HG03159 (cell line): Measurements from ENCODE around the gene ZNF697.
"Not testable (repeated sequence)": the region's sequence is repeated elsewhere in the genome, so short reads cannot be mapped to it uniquely, and the experiment has no call there.

Experiments used
- ATAC-seq: cut with Tn5 transposase; IDR thresholded peaks from one replicate; pipeline ENCODE4 v1.9.1; 2021; ENCODE audit warnings: mild to moderate bottlenecking, moderate library complexity; ENCODE audit not compliant: unreplicated experiment

Gene ZNF697

GRCh38 chr1:119603241-119603640 is 44.8 kb downstream of the ZNF697 start:
- not testable (repeated sequence) for ATAC-seq

DNA sequence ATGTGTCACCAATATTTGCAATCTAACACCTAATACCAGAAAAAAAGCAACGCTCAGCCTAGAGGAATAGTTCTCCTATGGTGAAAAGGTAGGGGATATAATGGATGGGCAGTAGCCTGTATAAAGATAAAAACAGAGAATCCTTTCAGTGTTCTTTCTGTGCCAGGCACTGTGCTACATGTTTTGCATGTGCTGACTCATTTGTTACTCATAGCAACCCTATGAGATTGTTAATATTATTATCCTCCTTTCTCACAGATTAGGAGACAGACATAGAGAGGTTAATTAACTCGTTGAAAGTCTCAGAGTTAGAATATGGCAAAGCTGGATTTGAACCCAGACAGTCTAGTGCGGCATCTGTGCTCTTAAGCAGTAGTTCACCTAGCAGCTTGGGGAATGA is 45.3 kb downstream of the ZNF697 start:
- not testable (repeated sequence) for ATAC-seq

DNA sequence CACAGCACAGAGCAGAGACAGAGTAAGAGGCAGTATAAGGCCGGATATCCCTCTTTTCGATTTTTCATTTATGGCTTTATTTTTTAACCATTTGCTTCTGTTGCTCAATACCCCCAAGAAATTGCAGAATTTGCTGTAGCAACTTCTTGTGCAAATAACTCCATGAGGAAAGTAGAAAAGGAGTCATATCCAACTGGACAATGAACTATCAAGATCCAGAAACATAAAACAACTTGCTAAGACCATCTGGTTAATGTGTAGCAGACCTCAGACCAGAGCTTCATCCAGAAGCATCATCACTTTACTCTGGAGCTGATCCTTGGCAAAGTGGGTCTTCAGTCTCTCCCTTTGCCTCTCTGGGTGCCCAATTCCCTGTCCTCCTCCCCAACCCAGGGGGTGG is 45.9 kb downstream of the ZNF697 start:
- no peak for ATAC-seq

GRCh38 chr1:119600976-119601375 is 47.1 kb downstream of the ZNF697 start:
- no peak for ATAC-seq

DNA sequence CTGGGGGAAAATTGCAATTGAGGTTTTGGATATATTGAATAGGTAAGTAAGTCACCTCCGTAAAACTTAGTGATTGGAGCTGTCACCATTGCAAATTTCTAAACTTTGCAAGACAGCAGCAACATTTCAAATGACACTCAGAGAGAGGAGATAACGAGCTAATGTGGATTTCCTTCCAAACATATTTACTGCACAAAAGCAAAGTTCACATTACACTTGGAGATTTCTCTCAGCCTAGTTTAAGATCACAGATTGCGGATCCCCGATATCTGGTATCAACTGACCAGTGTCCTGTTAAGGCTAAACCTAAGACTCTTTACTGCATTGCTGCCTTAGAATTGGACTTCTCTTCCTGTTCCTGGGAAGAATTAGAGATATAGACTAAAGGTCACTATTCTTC is 47.5 kb downstream of the ZNF697 start:
- ATAC-seq: no peak

DNA sequence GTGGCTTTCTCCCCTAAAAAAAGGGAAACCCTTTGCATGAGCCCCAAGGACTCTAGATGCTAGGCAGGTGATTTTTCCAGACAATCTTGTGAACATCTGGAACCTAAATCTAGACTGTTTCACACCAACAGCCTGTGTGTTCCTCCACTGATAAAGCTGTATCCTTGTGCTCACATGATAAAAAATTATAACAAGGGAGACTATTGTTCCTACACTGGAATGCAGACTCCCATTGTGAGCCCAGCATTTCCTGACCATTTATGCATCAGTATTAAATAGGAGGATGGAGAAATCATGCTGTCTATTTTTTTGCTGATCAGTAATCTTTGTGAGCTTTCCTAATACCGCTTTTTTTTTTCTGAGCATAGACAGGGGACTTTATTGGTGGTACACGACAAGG is 52.5 kb downstream of the ZNF697 start:
- no peak for ATAC-seq

DNA sequence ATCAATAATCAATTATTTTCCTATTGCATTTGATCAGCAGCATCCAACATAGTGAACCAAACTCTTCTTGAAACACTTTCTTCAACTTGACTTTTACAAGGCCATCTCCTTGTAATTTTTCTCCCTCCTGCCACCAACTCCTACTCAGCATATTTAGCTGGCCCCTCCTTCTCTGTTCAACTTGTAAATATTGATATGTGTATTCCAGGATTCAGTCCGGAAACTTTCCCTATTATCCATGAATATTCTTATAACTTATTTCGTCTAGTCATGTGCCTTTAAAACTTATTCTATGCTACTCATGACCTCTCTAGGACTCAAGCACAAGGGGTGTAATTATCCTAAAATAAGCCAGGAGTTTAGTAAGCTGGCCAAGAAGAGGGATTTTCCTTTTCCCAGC is 52.9 kb downstream of the ZNF697 start:
- no peak for ATAC-seq

DNA sequence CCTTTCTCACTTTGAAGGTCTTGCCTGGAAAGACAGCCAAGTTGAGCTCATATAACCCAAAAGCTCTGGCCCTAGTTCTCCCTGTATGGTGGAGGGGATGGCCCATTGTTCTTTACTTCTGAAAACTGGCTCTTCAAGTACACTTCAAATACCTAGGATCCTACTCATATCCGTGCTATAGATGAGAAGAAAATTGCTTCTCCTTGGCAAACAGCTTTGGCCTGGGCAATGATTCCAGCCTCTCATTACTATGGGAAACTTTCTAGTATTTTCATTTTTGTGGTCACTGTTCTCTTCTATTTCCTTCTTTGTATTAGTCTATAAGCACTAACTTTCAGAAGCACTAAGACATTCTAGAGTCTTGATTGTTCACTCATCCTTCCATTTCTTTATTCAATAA is 53.7 kb downstream of the ZNF697 start:
- no peak for ATAC-seq

DNA sequence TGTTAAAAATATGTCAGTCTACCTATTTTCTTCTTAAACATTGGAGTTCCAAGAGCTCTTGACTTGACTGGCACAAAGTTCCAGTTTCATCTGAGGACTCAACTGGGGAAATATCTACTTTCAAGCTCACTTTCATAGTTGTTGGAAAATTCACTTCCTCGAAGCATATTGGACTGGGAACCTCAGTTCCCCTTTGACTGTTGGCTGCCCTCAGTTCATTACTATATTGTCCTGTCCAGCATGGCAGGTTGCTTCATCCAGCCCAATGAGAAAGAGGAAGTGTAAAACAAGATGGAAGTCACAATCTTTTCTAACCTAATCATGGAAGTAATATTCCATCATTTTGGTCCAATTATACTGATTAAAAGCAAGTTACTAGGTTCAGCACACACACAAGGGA is 54.3 kb downstream of the ZNF697 start:
- ATAC-seq: no peak

GRCh38 chr1:119590393-119590792 is 57.7 kb downstream of the ZNF697 start:
- ATAC-seq: no peak

DNA sequence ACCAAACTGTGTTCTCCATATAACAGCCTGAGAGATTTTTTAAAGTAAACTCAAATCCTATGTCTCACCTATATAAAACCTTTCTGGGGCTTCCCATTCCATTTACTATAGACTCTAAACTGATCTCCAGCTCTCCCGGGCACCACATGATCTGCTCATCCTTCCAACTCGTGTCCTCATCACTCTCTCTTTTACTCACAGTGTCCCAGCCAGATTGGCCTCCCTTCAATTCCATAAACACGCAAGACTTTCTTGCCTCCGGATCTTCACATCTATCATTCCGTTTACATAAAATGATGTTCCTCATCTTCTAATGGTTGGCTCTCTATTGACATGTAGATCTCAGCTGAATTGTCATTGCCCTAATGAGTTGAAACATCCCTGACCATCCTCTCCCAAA is 59.4 kb downstream of the ZNF697 start:
- ATAC-seq: no peak

- ATAC-seq: no peak
Measured at GRCh38 chr1:119587341-119587740, 60.7 kb downstream of the ZNF697 start.

DNA sequence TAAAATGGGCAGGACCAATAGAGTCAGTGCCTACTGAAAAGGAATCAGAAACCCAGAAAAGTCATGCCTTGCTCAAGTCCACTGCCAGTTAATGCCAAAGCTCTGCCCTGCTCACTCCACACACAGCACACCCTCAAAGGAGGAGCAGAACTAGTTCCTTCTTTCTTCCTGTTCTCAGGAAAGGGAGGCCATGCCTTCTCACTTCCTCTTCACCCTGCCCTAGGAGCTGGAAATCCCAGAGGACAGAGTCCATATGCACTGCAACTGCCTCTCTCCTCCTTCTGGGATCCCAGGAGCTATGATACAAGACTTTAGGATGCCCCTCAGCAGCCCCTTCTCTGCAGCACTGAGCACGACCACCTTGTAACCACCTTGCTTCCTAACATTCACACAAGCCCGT is 62.3 kb downstream of the ZNF697 start:
- not testable (repeated sequence) for ATAC-seq

- ATAC-seq: peak; percentile 66
Measured at GRCh38 chr1:119582801-119583200, 65.3 kb downstream of the ZNF697 start.

DNA sequence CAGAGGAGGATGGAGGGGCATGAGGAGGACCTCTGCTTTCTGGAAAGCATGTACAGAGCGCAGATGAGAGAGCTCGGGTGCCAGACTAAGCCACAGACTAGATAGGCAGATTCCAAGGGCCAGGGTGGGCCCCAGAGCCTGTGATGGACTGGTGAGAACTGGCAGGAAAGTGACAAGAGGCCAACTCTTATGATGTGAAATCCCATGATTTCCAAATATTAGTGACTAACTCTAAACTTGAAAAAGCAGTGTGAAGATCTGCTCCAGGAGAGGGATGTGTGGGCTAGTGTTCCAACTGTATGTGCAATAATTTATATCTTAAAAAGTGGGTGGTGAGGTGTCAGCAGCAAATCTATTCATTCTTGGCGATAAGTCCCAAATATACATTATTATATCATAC is 67.0 kb downstream of the ZNF697 start:
- ATAC-seq: not testable (repeated sequence)

DNA sequence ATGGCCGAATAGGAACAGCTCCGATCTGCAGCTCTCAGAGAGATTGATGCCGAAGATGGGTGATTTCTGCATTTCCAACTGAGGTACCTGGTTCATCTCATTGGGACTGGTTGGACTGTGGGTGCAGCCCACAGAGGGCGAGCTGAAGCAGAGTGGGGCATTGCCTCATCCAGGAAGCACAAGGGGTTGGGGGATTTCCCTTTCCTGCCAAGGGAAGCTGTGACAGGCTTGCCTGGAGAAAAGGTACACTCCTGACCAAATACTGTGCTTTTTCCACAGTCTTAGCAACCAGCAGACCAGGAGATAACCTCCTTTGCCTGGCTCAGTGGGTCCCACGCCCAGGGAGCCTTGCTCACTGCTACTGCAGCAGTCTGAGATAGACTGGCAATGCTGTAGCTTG is 74.2 kb downstream of the ZNF697 start:
- no peak for ATAC-seq

GRCh38 chr1:119569930-119570622 is 78.0 kb downstream of the ZNF697 start:
- not testable (repeated sequence) for ATAC-seq
